ENCODE results near the gene GCC2.
"Not testable (repeated sequence)": the region's sequence is repeated elsewhere in the genome, so short reads cannot be mapped to it uniquely, and the experiment has no call there.

The GCC2 gene

DNA sequence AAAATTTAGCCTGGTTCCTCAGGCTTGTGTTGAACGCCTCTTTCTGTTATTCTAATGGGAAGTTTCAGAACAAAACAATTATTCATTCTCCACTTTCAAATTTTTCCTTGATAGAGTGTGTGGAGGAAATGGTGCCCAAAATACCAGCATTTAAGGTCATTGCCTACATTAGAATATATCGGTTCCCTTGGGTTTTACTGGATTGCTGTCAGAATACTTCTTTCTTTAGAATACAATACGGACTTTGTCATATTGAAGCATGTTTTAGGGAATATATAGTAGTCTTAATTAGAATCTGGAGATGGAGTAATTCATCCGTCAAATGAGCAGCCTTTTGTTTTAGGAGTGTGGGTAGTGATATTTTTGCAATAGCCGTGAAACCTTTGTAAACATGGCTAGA is 98.6 kb downstream of the GCC2 start:
- TF ChIP-seq, protein P1, sequence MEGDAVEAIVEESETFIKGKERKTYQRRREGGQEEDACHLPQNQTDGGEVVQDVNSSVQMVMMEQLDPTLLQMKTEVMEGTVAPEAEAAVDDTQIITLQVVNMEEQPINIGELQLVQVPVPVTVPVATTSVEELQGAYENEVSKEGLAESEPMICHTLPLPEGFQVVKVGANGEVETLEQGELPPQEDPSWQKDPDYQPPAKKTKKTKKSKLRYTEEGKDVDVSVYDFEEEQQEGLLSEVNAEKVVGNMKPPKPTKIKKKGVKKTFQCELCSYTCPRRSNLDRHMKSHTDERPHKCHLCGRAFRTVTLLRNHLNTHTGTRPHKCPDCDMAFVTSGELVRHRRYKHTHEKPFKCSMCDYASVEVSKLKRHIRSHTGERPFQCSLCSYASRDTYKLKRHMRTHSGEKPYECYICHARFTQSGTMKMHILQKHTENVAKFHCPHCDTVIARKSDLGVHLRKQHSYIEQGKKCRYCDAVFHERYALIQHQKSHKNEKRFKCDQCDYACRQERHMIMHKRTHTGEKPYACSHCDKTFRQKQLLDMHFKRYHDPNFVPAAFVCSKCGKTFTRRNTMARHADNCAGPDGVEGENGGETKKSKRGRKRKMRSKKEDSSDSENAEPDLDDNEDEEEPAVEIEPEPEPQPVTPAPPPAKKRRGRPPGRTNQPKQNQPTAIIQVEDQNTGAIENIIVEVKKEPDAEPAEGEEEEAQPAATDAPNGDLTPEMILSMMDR (conservative IDR thresholded peaks at IDR 0.05): no peak
- no peak for TF ChIP-seq ZFX (IDR thresholded peaks at IDR 0.05)

DNA sequence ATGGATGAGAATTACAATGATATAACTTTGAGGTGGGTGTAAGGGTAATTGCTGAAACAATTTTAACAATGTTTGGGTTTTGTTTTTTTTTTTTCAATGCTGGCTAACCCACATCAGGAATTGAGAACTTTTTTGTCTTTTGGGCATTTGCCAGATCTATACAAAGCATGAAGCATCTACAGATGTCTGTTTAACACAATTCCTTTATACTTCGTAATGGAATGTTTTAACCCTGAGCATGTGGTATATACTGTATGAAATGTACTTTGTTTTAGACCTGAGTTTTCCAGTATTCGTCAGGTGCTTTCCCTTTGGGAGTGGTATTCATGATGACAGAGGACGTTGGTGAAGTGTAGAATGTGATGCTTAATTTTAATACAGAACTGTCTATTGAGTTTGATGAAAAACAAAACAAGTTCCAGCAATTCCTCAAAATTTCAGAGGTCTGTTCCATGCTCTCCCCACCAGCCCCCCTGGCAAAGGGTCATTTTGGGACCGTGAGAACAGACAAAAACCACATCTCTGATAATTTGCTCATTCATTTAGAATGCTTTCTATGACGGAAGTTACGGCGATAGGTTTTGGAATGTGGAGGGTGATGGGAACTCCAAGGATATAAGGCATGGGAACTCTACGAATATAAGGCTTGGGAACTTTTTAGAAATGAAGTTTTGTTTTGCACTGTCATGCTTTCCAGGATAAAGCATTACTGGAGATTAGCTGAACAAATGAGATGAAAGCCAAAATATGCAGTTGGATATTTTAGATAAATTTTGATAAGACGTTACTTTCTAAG is 99.4 kb downstream of the GCC2 start:
- TF ChIP-seq ZFX (IDR thresholded peaks at IDR 0.05): no peak
- TF ChIP-seq, protein P1 (conservative IDR thresholded peaks at IDR 0.05): no peak
- H3K27ac ChIP-seq: no peak overlapping the region

More for the DNA sequence above, 98.6 kb downstream of the GCC2 start:
- no peak overlapping the region for H3K27ac ChIP-seq

GRCh38 chr2:108552566-108552965 is 103.6 kb downstream of the GCC2 start:
- H3K27ac ChIP-seq: no peak overlapping the region
- no peak for TF ChIP-seq ZFX (IDR thresholded peaks at IDR 0.05)
- TF ChIP-seq, protein P1 (conservative IDR thresholded peaks at IDR 0.05): no peak

- TF ChIP-seq, protein P1 (conservative IDR thresholded peaks at IDR 0.05): no peak
- no peak for TF ChIP-seq ZFX (IDR thresholded peaks at IDR 0.05)
- H3K27ac ChIP-seq: no peak overlapping the region
Measured at GRCh38 chr2:108553209-108553919, 104.4 kb downstream of the GCC2 start.

DNA sequence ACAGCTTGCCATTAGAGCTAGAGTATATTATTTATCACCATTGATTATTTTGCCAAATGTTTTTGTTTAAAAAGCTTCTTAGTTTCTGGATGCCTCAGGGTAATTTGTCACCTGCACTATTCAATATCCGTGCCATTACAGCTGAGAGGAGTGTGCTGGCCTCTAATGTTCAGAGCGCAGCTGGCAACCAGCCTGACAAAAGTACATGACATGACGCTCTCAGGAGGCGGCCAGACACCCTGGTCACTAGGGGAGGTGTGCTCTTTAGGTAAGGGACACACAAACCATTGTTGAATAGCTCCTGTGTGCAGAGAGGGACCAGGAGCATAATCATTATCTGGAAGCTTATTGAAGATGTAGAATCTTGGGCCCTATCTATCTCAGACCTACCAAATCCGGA is 105.5 kb downstream of the GCC2 start:
- H3K27ac ChIP-seq: no peak overlapping the region
- TF ChIP-seq ZFX (IDR thresholded peaks at IDR 0.05): no peak
- TF ChIP-seq, protein P1 (conservative IDR thresholded peaks at IDR 0.05): no peak

DNA sequence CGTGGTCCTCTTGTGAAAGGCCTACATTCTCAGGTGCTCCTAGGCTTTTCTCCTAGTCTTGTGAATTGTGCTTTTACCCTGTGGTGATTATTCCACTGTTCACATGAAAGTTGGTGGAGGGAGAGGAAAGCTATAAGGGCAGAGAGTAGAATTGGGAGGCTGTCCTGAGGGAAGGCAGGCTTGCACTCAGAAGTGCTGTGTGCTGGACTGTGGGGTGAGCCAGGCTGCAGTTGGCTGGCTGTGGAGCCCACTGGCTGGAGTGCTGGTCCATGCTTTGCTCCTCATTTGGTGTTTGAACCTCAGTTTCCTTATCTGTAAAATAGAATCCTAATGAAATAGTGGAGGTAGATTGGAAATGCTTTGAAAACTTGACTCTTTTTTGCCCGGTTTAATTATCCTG is 106.6 kb downstream of the GCC2 start:
- TF ChIP-seq, protein P1 (conservative IDR thresholded peaks at IDR 0.05): no peak
- TF ChIP-seq ZFX (IDR thresholded peaks at IDR 0.05): no peak
- H3K27ac ChIP-seq: no peak overlapping the region

- H3K27ac ChIP-seq: not testable (repeated sequence)
Measured at GRCh38 chr2:108556581-108556980, 107.6 kb downstream of the GCC2 start.
